Erythroblast (primary cell): ENCODE measurements around the gene VARS2.

Experiments used
- GATA1 ChIP-seq: IDR thresholded peaks from 2 replicates; pipeline ENCODE4 v1.6.1; 2011; ENCODE audit warnings: low read depth, mild to moderate bottlenecking, control low read depth, low read length, moderate library complexity
- POLR2A ChIP-seq: IDR thresholded peaks from 2 replicates; pipeline ENCODE4 v1.6.1; 2011; ENCODE audit warnings: mild to moderate bottlenecking, low read length

DNA sequence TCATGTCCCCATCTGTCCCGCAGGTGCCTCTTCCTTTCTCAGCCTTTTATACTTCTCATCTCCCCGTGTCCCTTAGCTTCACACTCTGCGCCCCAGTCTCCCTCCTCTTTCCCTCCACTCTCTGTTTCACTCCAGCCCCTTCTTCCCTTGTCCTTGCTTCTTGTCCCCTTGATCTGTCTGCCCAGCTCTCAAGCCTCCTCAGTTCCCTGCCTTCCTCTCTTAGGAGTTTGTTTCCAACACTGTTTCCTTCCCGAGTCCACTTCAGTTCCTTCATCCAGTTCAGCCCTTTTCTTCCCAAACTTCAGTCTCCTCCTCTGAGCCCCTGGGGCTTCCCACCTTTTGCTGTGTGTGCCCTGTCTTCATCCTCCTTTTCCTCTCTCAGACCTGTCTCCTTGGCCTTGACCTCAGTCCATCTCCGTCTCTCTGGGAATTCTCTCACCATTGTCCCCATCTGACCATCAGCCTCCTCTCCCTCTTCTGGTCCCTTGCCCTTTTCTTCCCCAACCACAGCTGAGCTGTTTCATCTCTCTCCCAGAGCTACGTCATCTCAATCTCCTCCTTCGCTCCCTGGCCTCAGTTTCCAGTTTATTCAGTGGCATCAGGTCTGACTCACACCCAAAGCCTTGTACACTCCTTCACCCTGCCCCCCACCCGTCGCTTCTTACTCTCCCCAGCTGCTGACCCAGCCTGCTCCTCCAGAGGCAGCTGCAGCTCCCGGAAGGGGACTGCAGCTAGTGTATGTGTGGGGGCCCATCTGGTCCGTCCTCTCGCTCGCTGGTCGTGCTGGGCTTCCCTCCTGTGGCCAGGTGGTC lies 32.4 kb upstream of the VARS2 start:
- TF ChIP-seq POLR2A (no peak), GATA1 (no peak)
